H1 (cell line): ENCODE data around the gene SLC9C1. TPM values are rescaled to one million over a fixed set of nuclear protein-coding genes. Genes with fewer than 3 reads are reported as not detected.

Source experiments
- CTCF ChIA-PET: fragments of 300-600 bp; sonication (Branson Sonifier 250); formaldehyde crosslinking; loops from one replicate; lab custom pipeline; 2021; ENCODE audit not compliant: partially characterized antibody; lab: Charles Lee
- POLR2A ChIA-PET: fragments of 300-600 bp; sonication (Branson Sonifier 250); formaldehyde crosslinking; loops from one replicate; lab custom pipeline; 2021; ENCODE audit warnings: inconsistent platforms; ENCODE audit not compliant: partially characterized antibody; lab: Charles Lee
- DNase-seq, 2 experiments: peaks; one replicate each; pipeline versions ENCODE4 v3.0.0 to v3.0.0-alpha.2; 2010 to 2022; ENCODE audit warnings: low spot score in 2 of 2, low read depth in 1 of 2, mixed read lengths in 1 of 2
- FAIRE-seq: peaks from 2 replicates; lab custom pipeline; 2011; peaks lifted over from hg19 to GRCh38; lab: Jason Lieb, UNC
- H2AFZ ChIP-seq: 2 replicates; pipeline ENCODE4 v1.8.1; 2012; ENCODE audit warnings: low read length, inconsistent platforms
- H2AK5ac ChIP-seq: 2 replicates; pipeline ENCODE4 v1.6.1; 2013; ENCODE audit warnings: low read depth, low read length
- H2BK120ac ChIP-seq: replicated peaks from 2 replicates; pipeline ENCODE3; 2013; ENCODE audit warnings: low read depth, low read length, inconsistent platforms
- H2BK12ac ChIP-seq: 2 replicates; pipeline ENCODE4 v1.6.1; 2013; ENCODE audit warnings: low read depth, low read length
- H2BK15ac ChIP-seq: 2 replicates; pipeline ENCODE4 v1.6.1; 2013; ENCODE audit warnings: low read length
- H2BK20ac ChIP-seq: 2 replicates; pipeline ENCODE4 v1.6.1; 2013; ENCODE audit warnings: low read length
- H2BK5ac ChIP-seq: 2 replicates; pipeline ENCODE4 v1.6.1; 2013; ENCODE audit warnings: low read depth, low read length
- H3K14ac ChIP-seq: 2 replicates; pipeline ENCODE4 v1.6.1; 2013; ENCODE audit warnings: inconsistent platforms; ENCODE audit not compliant: insufficient read length
- H3K18ac ChIP-seq: 2 replicates; pipeline ENCODE4 v1.6.1; 2013; ENCODE audit warnings: low read length; ENCODE audit errors: extremely low read depth
- H3K23ac ChIP-seq: 2 replicates; pipeline ENCODE4 v1.6.1; 2013; ENCODE audit warnings: inconsistent platforms; ENCODE audit not compliant: insufficient read length
- H3K23me2 ChIP-seq: 2 replicates; pipeline ENCODE4 v1.6.1; 2013; ENCODE audit warnings: low read depth, low read length
- H3K27ac ChIP-seq: 2 replicates; pipeline ENCODE4 v1.6.1; 2011; ENCODE audit warnings: low read depth, low read length, inconsistent platforms
- H3K27me3 ChIP-seq, 4 experiments: replicated peaks in 1 of 4; 1 replicate in 1 of 4; 2 replicates in 3 of 4; pipeline versions ENCODE4 v1.6.1 to v1.8.1; 2011 to 2013; ENCODE audit warnings: low read length in 3 of 4, mild to moderate bottlenecking in 3 of 4, inconsistent platforms in 2 of 4, mixed read lengths in 2 of 4, moderate library complexity in 1 of 4; ENCODE audit not compliant: control insufficient read depth in 3 of 4, insufficient read depth in 3 of 4; ENCODE audit errors: extremely low read depth in 1 of 4
- H3K36me3 ChIP-seq, 4 experiments: 2 replicates each; pipeline versions ENCODE4 v1.6.1 to v1.8.1; 2011 to 2013; ENCODE audit warnings: mild to moderate bottlenecking in 4 of 4, low read length in 3 of 4, moderate library complexity in 2 of 4, control low read depth in 1 of 4, inconsistent platforms in 1 of 4; ENCODE audit not compliant: insufficient read depth in 4 of 4, control insufficient read depth in 2 of 4
- H3K4ac ChIP-seq: replicated peaks from 2 replicates; pipeline ENCODE3; 2013; ENCODE audit warnings: low read length, low read depth, mixed read lengths, inconsistent platforms; ENCODE audit not compliant: insufficient read length
- H3K4me1 ChIP-seq, 4 experiments: replicated peaks in 1 of 4; 1 replicate in 1 of 4; 2 replicates in 3 of 4; pipeline versions ENCODE4 v1.6.1 to v1.8.1; 2011 to 2013; ENCODE audit warnings: low read length in 3 of 4, inconsistent platforms in 2 of 4, mixed read lengths in 1 of 4; ENCODE audit not compliant: insufficient read depth in 4 of 4, control insufficient read depth in 3 of 4
- H3K4me2 ChIP-seq, 2 experiments: 2 replicates each; pipeline versions ENCODE4 v1.6.1 to v1.8.1; 2011 to 2013; ENCODE audit warnings: low read depth in 2 of 2, low read length in 2 of 2, control low read depth in 1 of 2, inconsistent platforms in 1 of 2, mild to moderate bottlenecking in 1 of 2; ENCODE audit not compliant: insufficient read depth in 1 of 2
- H3K4me3 ChIP-seq, 4 experiments: fragments of 200-600, 300-600 bp in 1 of 4; sonication (generic), shearing (Covaris generic), sonication (Bioruptor Twin) in 1 of 4; 2 replicates each; pipeline versions ENCODE4 v1.5.1 to v1.8.1; 2011 to 2016; ENCODE audit warnings: low read length in 4 of 4, low read depth in 3 of 4, control low read depth in 2 of 4, inconsistent platforms in 2 of 4, mild to moderate bottlenecking in 2 of 4, mixed read lengths in 1 of 4, moderate library complexity in 1 of 4; ENCODE audit not compliant: insufficient read depth in 2 of 4; ENCODE audit errors: extremely low read depth in 1 of 4
- H3K56ac ChIP-seq: replicated peaks from 2 replicates; pipeline ENCODE3; 2013; ENCODE audit warnings: low read depth, mild to moderate bottlenecking, mixed read lengths, low read length, inconsistent platforms; ENCODE audit not compliant: insufficient read length
- H3K79me1 ChIP-seq: 2 replicates; pipeline ENCODE4 v1.6.1; 2013; ENCODE audit warnings: low read depth, low read length, control low read depth
- H3K79me2 ChIP-seq, 2 experiments: 2 replicates each; pipeline versions ENCODE4 v1.6.1 to v1.8.1; 2012 to 2013; ENCODE audit warnings: low read length in 2 of 2, mild to moderate bottlenecking in 2 of 2, inconsistent platforms in 1 of 2; ENCODE audit not compliant: insufficient read depth in 2 of 2, control insufficient read depth in 1 of 2
- H3K9ac ChIP-seq, 4 experiments: replicated peaks in 1 of 4; 1 replicate in 1 of 4; 2 replicates in 3 of 4; pipeline versions ENCODE4 v1.6.1 to v1.8.1; 2011 to 2013; ENCODE audit warnings: low read depth in 3 of 4, low read length in 3 of 4, control low read depth in 2 of 4, mild to moderate bottlenecking in 2 of 4, moderate library complexity in 2 of 4, inconsistent platforms in 1 of 4; ENCODE audit errors: extremely low read depth in 1 of 4
- H3K9me3 ChIP-seq, 2 experiments: 2 replicates each; pipeline versions ENCODE4 v1.6.1 to v1.8.1; 2012 to 2013; ENCODE audit warnings: mild to moderate bottlenecking in 2 of 2, moderate library complexity in 2 of 2, control low read depth in 1 of 2, inconsistent platforms in 1 of 2, low read depth in 1 of 2, low read length in 1 of 2, mixed read lengths in 1 of 2; ENCODE audit not compliant: insufficient read depth in 2 of 2
- H4K20me1 ChIP-seq, 2 experiments: replicated peaks in 1 of 2; 2 replicates each; pipeline versions ENCODE3 to v1.8.1; 2011 to 2013; ENCODE audit warnings: inconsistent platforms in 2 of 2, low read length in 2 of 2, mild to moderate bottlenecking in 1 of 2; ENCODE audit not compliant: insufficient read depth in 2 of 2, control insufficient read depth in 1 of 2
- H4K5ac ChIP-seq: 2 replicates; pipeline ENCODE4 v1.6.1; 2013; ENCODE audit warnings: low read length, low read depth, mixed read lengths, inconsistent platforms; ENCODE audit not compliant: insufficient read length
- H4K8ac ChIP-seq: 2 replicates; pipeline ENCODE4 v1.8.0; 2013; ENCODE audit warnings: mild to moderate bottlenecking, moderate library complexity, low read length, inconsistent platforms; ENCODE audit not compliant: insufficient read depth; ENCODE audit errors: extremely low read depth
- H4K91ac ChIP-seq: replicated peaks from 2 replicates; pipeline ENCODE3; 2013; ENCODE audit warnings: low read length, mixed read lengths, inconsistent platforms; ENCODE audit not compliant: insufficient read length
- ASH2L ChIP-seq: fragments of 200-600, 300-600 bp; sonication (generic); IDR thresholded peaks from one replicate; pipeline ENCODE4 v1.7.1; 2017; ENCODE audit warnings: low read length
- KDM1A ChIP-seq: fragments of 200-600, 300-600 bp; sonication (generic); IDR thresholded peaks from 2 replicates; pipeline ENCODE4 v1.7.1; 2016; ENCODE audit warnings: mild to moderate bottlenecking, low read length, borderline replicate concordance
- KDM4A ChIP-seq: IDR thresholded peaks from one replicate; pipeline ENCODE4 v1.7.1; 2012; ENCODE audit warnings: low read depth, mild to moderate bottlenecking, moderate library complexity, low read length, inconsistent platforms; ENCODE audit not compliant: severe bottlenecking
- TAF7 ChIP-seq: optimal IDR thresholded peaks from 2 replicates; pipeline ENCODE3; 2011; ENCODE audit warnings: low read depth, mild to moderate bottlenecking, inconsistent platforms, low read length, moderate library complexity, borderline replicate concordance
- polyA plus RNA-seq, 7 experiments: library from polyadenylated mRNA; depleted of rRNA in 3 of 7; stranded (reverse) in 5 of 7; unstranded in 2 of 7; fragments of >200 nt in 5 of 7; fragments of 200-250 nt in 2 of 7; gene quantifications; 1 replicate in 5 of 7; 2 replicates in 1 of 7; 4 replicates in 1 of 7; pipeline versions ENCODE4 v1.2.1 to v1.2.3, GENCODE V29; 2011 to 2013; ENCODE audit warnings: missing spikeins in 2 of 7, mixed read lengths in 2 of 7
- total RNA-seq: library from RNA; stranded (reverse); fragmentation: NEBNext Ultra II Directional; extraction: Animal tissue kit (Norgen Biotek cat#: 25700); gene quantifications from 2 replicates; pipeline ENCODE4 v1.2.1, GENCODE V29; 2021

SLC9C1 gene
- total and polyA plus RNA-seq, 2 of the 8 experiments (the other 6 are each of a cell fraction or from before 2014, with no cell fraction given) = 0.15 to 0.24 TPM

DNA sequence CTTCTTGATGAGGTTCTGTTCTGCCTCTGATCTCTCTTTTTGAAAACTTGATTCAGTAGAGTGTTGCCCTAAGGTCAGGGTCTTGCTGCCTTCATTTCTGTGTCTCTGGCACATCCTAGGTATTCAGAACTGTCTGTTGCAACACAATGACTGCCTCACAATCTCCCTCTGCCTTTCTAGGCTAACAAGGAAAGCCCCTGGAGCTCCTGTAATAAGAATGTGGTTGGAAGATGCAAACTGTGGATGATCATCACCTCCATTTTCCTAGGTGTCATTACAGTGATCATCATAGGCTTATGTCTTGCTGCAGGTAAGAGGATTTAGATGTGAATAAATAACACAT, 200.9 kb downstream of the SLC9C1 start:
- Histone ChIP-seq H3K23ac (no peak overlapping the region), H3K4ac (no peak overlapping the region), H3K9me3 (no peaks in the 10 kb centered on the region), H3K23me2 (no peaks in the 10 kb centered on the region), H2BK5ac (no peak overlapping the region), H4K8ac (no peak overlapping the region), H2AFZ (no peak overlapping the region), H2BK20ac (no peak overlapping the region), H2BK12ac (no peak overlapping the region), H3K4me1 (peaks cover 2 to 10% (median 5%) of the 10 kb centered on the region in 4 experiments; a peak in 5 of 7 replicates), H3K9ac (no peak overlapping the region), H4K91ac (no peak overlapping the region), H3K56ac (no peak overlapping the region), H4K20me1 (no peaks in the 10 kb centered on the region), H3K27ac (no peak overlapping the region), H3K27me3 (no peaks in the 10 kb centered on the region), H2BK120ac (no peak overlapping the region), H4K5ac (no peak overlapping the region), H3K14ac (no peak overlapping the region), H3K79me1 (no peaks in the 10 kb centered on the region; the same call in 1 of the 2 replicates), H3K79me2 (peaks cover 0 to 11% of the 10 kb centered on the region in 2 experiments; a peak in 2 of 4 replicates), H2BK15ac (no peak overlapping the region), H2AK5ac (no peak overlapping the region), H3K18ac (no peak overlapping the region), H3K4me3 (no peak overlapping the region), H3K36me3 (peaks cover 0 to 6% (median 1%) of the 10 kb centered on the region in 4 experiments; a peak in 2 of 8 replicates), H3K4me2 (no peak overlapping the region; a peak in 1 of 4 replicates)
- no peak for FAIRE-seq
- POLR2A ChIA-PET = no interaction called here
- DNase-seq = no peak
- CTCF ChIA-PET = interaction anchor here (1.5 to 2.5 kb wide), 3 partner anchors 18 to 45 kb away, joined by 3 to 16 read pairs (median 6); no protein-coding TSS in a partner anchor
- TF ChIP-seq KDM4A = no peak
- TF ChIP-seq ASH2L = no peak
- no peak for TF ChIP-seq KDM1A
- TF ChIP-seq TAF7 = no peak
